ENCODE measurements around the gene RETREG2. TPM values are rescaled to one million over a fixed set of nuclear protein-coding genes. Genes with fewer than 3 reads are reported as not detected.

The RETREG2 gene
- total RNA-seq, 1 experiment from 2014 or later = 63.7 TPM

GRCh38 chr2:219183151-219183772 lies 5.2 kb downstream of the RETREG2 start:
- Histone ChIP-seq H3K36me3 (ENCODE audit: control insufficient read depth in 1 of 2, insufficient read depth in 2 of 2, low read length in 2 of 2) (peaks cover 13 to 17% of the 10 kb centered on the region in 2 experiments; a peak in 3 of 4 replicates), H3K4me2 (ENCODE audit: low read length) (no peak overlapping the region), H3K4me3 (replicated peaks in 1 of 2; ENCODE audit: low read depth in 1 of 2, low read length in 2 of 2) (no peak overlapping the region), H3K9ac (ENCODE audit: low read length) (no peak overlapping the region), H4K20me1 (ENCODE audit: insufficient read depth) (no peaks in the 10 kb centered on the region), H2AFZ (ENCODE audit: low read depth, low read length, poor library complexity, severe bottlenecking) (no peak overlapping the region), H3K9me3 (ENCODE audit: control insufficient read depth in 1 of 2, insufficient read depth in 1 of 2, low read depth in 1 of 2, low read length in 2 of 2) (no peaks in the 10 kb centered on the region), H3K27me3 (ENCODE audit: insufficient read depth, low read length) (no peaks in the 10 kb centered on the region), H3K4me1 (ENCODE audit: control insufficient read depth in 1 of 2, insufficient read depth in 2 of 2, low read length in 2 of 2) (peaks cover 5 to 12% of the 10 kb centered on the region in 2 experiments; a peak in 2 of 4 replicates), H3K27ac (ENCODE audit: low read depth, low read length) (no peak overlapping the region), H3K79me2 (ENCODE audit: insufficient read depth, low read length) (peaks cover 16% of the 10 kb centered on the region), H3K9me2 (ENCODE audit: insufficient read depth) (no peaks in the 10 kb centered on the region)
- CTCF ChIA-PET = no interaction called here
- intact Hi-C loops (cut with micrococcal nuclease) = no loop called here
- DNase-seq (ENCODE audit: low read depth, low spot score) (no peak), ATAC-seq (no peak)
- RAD21 ChIA-PET (ENCODE audit: low non-redundant PET in 1 of 2, low total read pairs in 2 of 2, uncharacterized antibody in 2 of 2, unreplicated experiment in 2 of 2) = no interaction called here
- no peak for TF ChIP-seq RAD21 (IDR thresholded peaks at IDR 0.05; ENCODE audit: low read depth)
- no peak for TF ChIP-seq POLR2A (IDR thresholded peaks at IDR 0.05; ENCODE audit: borderline replicate concordance, extremely low read depth, insufficient read depth, insufficient read length)
- no peak for TF ChIP-seq POLR2AphosphoS5 (IDR thresholded peaks at IDR 0.05; ENCODE audit: low read depth, low read length)
- TF ChIP-seq CTCF (IDR thresholded peaks at IDR 0.05 in 2 of 3, conservative IDR thresholded peaks at IDR 0.05 in 1 of 3; ENCODE audit: borderline replicate concordance in 1 of 3, insufficient read depth in 1 of 3, low read depth in 2 of 3, low read length in 2 of 3) = no peak
- no peak for TF ChIP-seq ELF1 (IDR thresholded peaks at IDR 0.05; ENCODE audit: borderline replicate concordance, low read depth)
- TF ChIP-seq TCF7L2 (IDR thresholded peaks at IDR 0.05; ENCODE audit: borderline replicate concordance, extremely low read depth, insufficient read depth, insufficient read length) = no peak
- no peak for TF ChIP-seq CEBPB (IDR thresholded peaks at IDR 0.05; ENCODE audit: low read depth)
- no TSS peak for BruUV-seq (replicated peaks)
- POLR2A ChIA-PET = no interaction called here

GRCh38 chr2:219184121-219184520 lies 6.0 kb downstream of the RETREG2 start:
- Histone ChIP-seq H3K4me2 (ENCODE audit: low read length) (no peak overlapping the region), H3K27me3 (ENCODE audit: insufficient read depth, low read length) (no peaks in the 10 kb centered on the region), H3K4me1 (ENCODE audit: control insufficient read depth in 1 of 2, insufficient read depth in 2 of 2, low read length in 2 of 2) (peaks cover under 1 to 6% of the 10 kb centered on the region in 2 experiments; a peak in 2 of 4 replicates), H3K9me2 (ENCODE audit: insufficient read depth) (no peaks in the 10 kb centered on the region), H4K20me1 (ENCODE audit: insufficient read depth) (no peaks in the 10 kb centered on the region), H3K9me3 (ENCODE audit: control insufficient read depth in 1 of 2, insufficient read depth in 1 of 2, low read depth in 1 of 2, low read length in 2 of 2) (no peaks in the 10 kb centered on the region), H3K27ac (ENCODE audit: low read depth, low read length) (no peak overlapping the region), H3K79me2 (ENCODE audit: insufficient read depth, low read length) (peaks cover 7% of the 10 kb centered on the region), H2AFZ (ENCODE audit: low read depth, low read length, poor library complexity, severe bottlenecking) (no peak overlapping the region), H3K36me3 (ENCODE audit: control insufficient read depth in 1 of 2, insufficient read depth in 2 of 2, low read length in 2 of 2) (peaks cover 13 to 17% of the 10 kb centered on the region in 2 experiments; a peak in 3 of 4 replicates), H3K9ac (ENCODE audit: low read length) (no peak overlapping the region), H3K4me3 (replicated peaks in 1 of 2; ENCODE audit: low read depth in 1 of 2, low read length in 2 of 2) (no peak overlapping the region)
- ATAC-seq = no peak
- ChIA-PET CTCF (no interaction called here), RAD21 (ENCODE audit: low non-redundant PET in 1 of 2, low total read pairs in 2 of 2, uncharacterized antibody in 2 of 2, unreplicated experiment in 2 of 2) (no interaction called here), POLR2A (no interaction called here)
- intact Hi-C loops (cut with micrococcal nuclease) = no loop called here
- no TSS peak for BruUV-seq (replicated peaks)
- no peak for DNase-seq (ENCODE audit: low read depth, low spot score)
- TF ChIP-seq YY1 (IDR thresholded peaks at IDR 0.05; ENCODE audit: extremely low read depth, insufficient replicate concordance, low read depth, low read length) (no peak), CTCF (IDR thresholded peaks at IDR 0.05 in 2 of 3, conservative IDR thresholded peaks at IDR 0.05 in 1 of 3; ENCODE audit: borderline replicate concordance in 1 of 3, insufficient read depth in 1 of 3, low read depth in 2 of 3, low read length in 2 of 3) (no peak), RAD21 (IDR thresholded peaks at IDR 0.05; ENCODE audit: low read depth) (no peak), SP1 (IDR thresholded peaks at IDR 0.05; ENCODE audit: low read depth) (no peak), ZFX (IDR thresholded peaks at IDR 0.05) (no peak), ZBTB33 (IDR thresholded peaks at IDR 0.05; ENCODE audit: extremely low read depth, insufficient replicate concordance, low read length) (no peak), EGR1 (IDR thresholded peaks at IDR 0.05; ENCODE audit: low read depth) (no peak)

Data from HCT116 (cell line).